Endothelial cell of umbilical vein (primary cell): ENCODE measurements around the gene CNTD1. TPM values are rescaled to one million over a fixed set of nuclear protein-coding genes. Genes with fewer than 3 reads are reported as not detected.

Experiments
- BruUV-seq: library from RNA; stranded (reverse); fragments of 400-500 nt; replicated peaks from 2 replicates; lab custom pipeline; 2021; lab: Mats Ljungman, UMichigan
- CTCF ChIA-PET: fragments of 300-600, 350-600 bp; sonication (Branson Sonifier 250); formaldehyde crosslinking; loops from one replicate; lab custom pipeline; 2021; ENCODE audit warnings: antibody characterized with exemption, inconsistent platforms; lab: Charles Lee
- POLR2A ChIA-PET: fragments of 300-600, 350-600 bp; sonication (Branson Sonifier 250); formaldehyde crosslinking; loops from one replicate; lab custom pipeline; 2021; ENCODE audit warnings: antibody characterized with exemption, inconsistent platforms; lab: Charles Lee
- DNase-seq: peaks from one replicate; pipeline ENCODE4 v3.0.0-alpha.2; 2011; ENCODE audit warnings: low read depth, low spot score
- FAIRE-seq: peaks from 2 replicates; lab custom pipeline; 2011; peaks lifted over from hg19 to GRCh38; lab: Jason Lieb, UNC
- H2AFZ ChIP-seq: 2 replicates; pipeline ENCODE4 v1.6.0; 2012; ENCODE audit warnings: low read depth, low read length, control low read depth, inconsistent platforms
- H3K27ac ChIP-seq: 2 replicates; pipeline ENCODE4 v1.5.1; 2011; ENCODE audit warnings: low read depth, mild to moderate bottlenecking, control low read depth, low read length, moderate library complexity; ENCODE audit not compliant: insufficient read depth
- H3K27me3 ChIP-seq, 2 experiments: 2 replicates each; pipeline versions ENCODE4 v1.6.0 to v1.6.1; 2011; ENCODE audit warnings: low read length in 2 of 2, mixed read lengths in 1 of 2; ENCODE audit not compliant: control insufficient read depth in 2 of 2, insufficient read depth in 2 of 2
- H3K36me3 ChIP-seq, 2 experiments: 2 replicates in 1 of 2; 3 replicates in 1 of 2; pipeline ENCODE4 v1.5.1; 2011; ENCODE audit warnings: low read length in 2 of 2, mild to moderate bottlenecking in 1 of 2, moderate library complexity in 1 of 2; ENCODE audit not compliant: control insufficient read depth in 2 of 2, insufficient read depth in 2 of 2; ENCODE audit errors: extremely low read depth in 1 of 2
- H3K4me1 ChIP-seq: 3 replicates; pipeline ENCODE4 v1.5.1; 2011; ENCODE audit warnings: mild to moderate bottlenecking, low read length; ENCODE audit not compliant: control insufficient read depth, insufficient read depth; ENCODE audit errors: extremely low read depth
- H3K4me2 ChIP-seq: 2 replicates; pipeline ENCODE4 v1.6.1; 2011; ENCODE audit warnings: low read length, control low read depth, mixed read lengths; ENCODE audit not compliant: insufficient read depth
- H3K4me3 ChIP-seq, 3 experiments: fragments of 200-600 bp in 1 of 3; sonication (generic), shearing (Covaris generic) in 1 of 3; replicated peaks in 1 of 3; 2 replicates each; pipeline ENCODE4 v1.5.1; 2011 to 2016; ENCODE audit warnings: control low read depth in 3 of 3, low read length in 3 of 3, mild to moderate bottlenecking in 2 of 3, inconsistent platforms in 1 of 3, low read depth in 1 of 3, moderate library complexity in 1 of 3; ENCODE audit not compliant: insufficient read depth in 1 of 3
- H3K79me2 ChIP-seq: 2 replicates; pipeline ENCODE4 v1.6.0; 2012; ENCODE audit warnings: low read length, inconsistent platforms; ENCODE audit not compliant: control insufficient read depth, insufficient read depth
- H3K9ac ChIP-seq: replicated peaks from 2 replicates; pipeline ENCODE3; 2011; ENCODE audit warnings: low read length, control low read depth; ENCODE audit not compliant: insufficient read depth; ENCODE audit errors: extremely low read depth
- H3K9me1 ChIP-seq: replicated peaks from 3 replicates; pipeline ENCODE4 v1.6.0; 2011; ENCODE audit warnings: mild to moderate bottlenecking, low read length; ENCODE audit not compliant: control insufficient read depth, insufficient read depth; ENCODE audit errors: extremely low read depth
- H3K9me3 ChIP-seq: replicated peaks from 2 replicates; pipeline ENCODE4 v1.5.1; 2012; ENCODE audit warnings: low read length, inconsistent platforms; ENCODE audit not compliant: control insufficient read depth, insufficient read depth
- H4K20me1 ChIP-seq: replicated peaks from 2 replicates; pipeline ENCODE3; 2011; ENCODE audit warnings: mild to moderate bottlenecking, low read length; ENCODE audit not compliant: control insufficient read depth, insufficient read depth; ENCODE audit errors: extremely low read depth
- EZH2 ChIP-seq: IDR thresholded peaks from 2 replicates; pipeline ENCODE4 v1.6.1; 2012; ENCODE audit warnings: borderline replicate concordance, low read depth, mild to moderate bottlenecking, moderate library complexity, low read length, inconsistent platforms; ENCODE audit not compliant: severe bottlenecking
- FOS ChIP-seq: IDR thresholded peaks from 2 replicates; pipeline ENCODE4 v1.6.1; 2011; ENCODE audit warnings: mild to moderate bottlenecking, low read length, moderate library complexity, borderline replicate concordance; ENCODE audit not compliant: insufficient read depth
- GATA2 ChIP-seq: IDR thresholded peaks from 2 replicates; pipeline ENCODE4 v1.7.0; 2011; ENCODE audit warnings: low read depth, mild to moderate bottlenecking, moderate library complexity, mixed read lengths, low read length; ENCODE audit not compliant: insufficient read length, insufficient read depth
- JUN ChIP-seq: IDR thresholded peaks from 2 replicates; pipeline ENCODE4 v1.6.1; 2011; ENCODE audit warnings: borderline replicate concordance, low read depth; ENCODE audit not compliant: insufficient read length, insufficient read depth
- MYC ChIP-seq: IDR thresholded peaks from one replicate; pipeline ENCODE4 v1.6.1; 2011; ENCODE audit warnings: mild to moderate bottlenecking, low read depth, low read length
- POLR2A ChIP-seq: IDR thresholded peaks from 2 replicates; pipeline ENCODE4 v1.6.1; 2012; ENCODE audit warnings: low read depth, mild to moderate bottlenecking, control low read depth, low read length
- POLR2AphosphoS5 ChIP-seq: IDR thresholded peaks from 2 replicates; pipeline ENCODE4 v1.6.1; 2012; ENCODE audit warnings: low read depth, mild to moderate bottlenecking, control low read depth, low read length, moderate library complexity; ENCODE audit not compliant: insufficient read depth
- dilution Hi-C: fragments of 300-500 bp; cut with MboI; formaldehyde crosslinking; loops from one replicate; pipeline ENCODE4 v1.15.0; 2019; ENCODE audit warnings: low sequenced_read_pairs; ENCODE audit not compliant: extremely low pct_ligation_motif_present
- intact Hi-C: fragments of 100-400 bp; cut with micrococcal nuclease; formaldehyde crosslinking; loops from one replicate; pipeline ENCODE4 v1.10.0; 2022
- polyA plus RNA-seq, 4 experiments: library from polyadenylated mRNA; depleted of rRNA in 3 of 4; stranded (reverse) in 3 of 4; unstranded in 1 of 4; fragments of >200 nt; gene quantifications; 2 replicates each; pipeline versions ENCODE4 v1.2.1 to v1.2.3, GENCODE V29; 2011 to 2012; ENCODE audit warnings: missing spikeins in 1 of 4
- total RNA-seq: library from RNA; stranded (reverse); gene quantifications from 2 replicates; pipeline ENCODE4 v1.2.3, GENCODE V29; 2021
- TF ChIP-seq, protein P1 (sequence below), 2 donors: IDR thresholded peaks; 1 replicate in 1 of 2; 2 replicates in 1 of 2; pipeline ENCODE4 v1.5.1; 2011; ENCODE audit warnings: low read length in 2 of 2, mild to moderate bottlenecking in 2 of 2, moderate library complexity in 2 of 2, control low read depth in 1 of 2, inconsistent platforms in 1 of 2, low read depth in 1 of 2; ENCODE audit not compliant: insufficient read depth in 1 of 2; ENCODE audit errors: extremely low read depth in 1 of 2
- TF ChIP-seq, protein P2 (sequence below): IDR thresholded peaks from 2 replicates; pipeline ENCODE4 v1.6.1; 2011; ENCODE audit not compliant: insufficient read depth, insufficient read length

The CNTD1 gene
- total and polyA plus RNA-seq, 2 donors (not counting 3 experiments of a cell fraction or from before 2014, with no cell fraction given) = not detected

DNA sequence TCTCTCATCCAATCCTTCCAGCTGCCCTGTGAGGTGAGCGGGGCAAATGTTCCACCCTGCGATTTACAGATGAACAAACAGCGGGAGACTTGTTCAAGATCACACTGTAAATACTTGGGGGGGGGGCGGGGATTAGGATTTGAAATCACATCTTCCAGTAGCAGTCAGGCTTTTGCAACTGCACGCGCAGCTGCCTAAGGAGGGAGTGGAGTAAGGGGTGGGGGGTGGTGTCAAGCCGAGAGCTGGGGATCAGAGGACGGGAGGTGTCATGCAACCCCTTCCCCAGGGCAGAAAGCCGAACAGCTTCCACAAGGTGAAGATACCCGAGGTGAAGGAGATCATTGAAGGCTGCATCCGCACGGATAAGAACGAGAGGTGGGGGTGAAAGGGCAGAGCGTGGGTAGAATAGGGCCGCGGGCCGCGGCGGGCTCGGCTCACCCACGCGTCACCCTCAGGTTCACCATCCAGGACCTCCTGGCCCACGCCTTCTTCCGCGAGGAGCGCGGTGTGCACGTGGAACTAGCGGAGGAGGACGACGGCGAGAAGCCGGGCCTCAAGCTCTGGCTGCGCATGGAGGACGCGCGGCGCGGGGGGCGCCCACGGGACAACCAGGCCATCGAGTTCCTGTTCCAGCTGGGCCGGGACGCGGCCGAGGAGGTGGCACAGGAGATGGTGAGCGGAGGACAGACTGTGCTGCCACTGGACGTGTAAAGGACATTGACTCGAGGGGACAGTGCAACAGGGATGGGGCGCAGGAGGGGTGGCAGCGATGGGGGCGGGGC, 13.7 kb upstream of the CNTD1 start:
- Histone ChIP-seq H3K9me1 (no peaks in the 10 kb centered on the region), H3K4me1 (peaks cover 34% of the 10 kb centered on the region), H3K4me2 (no peak overlapping the region), H3K9ac (no peak overlapping the region), H3K36me3 (no peaks in the 10 kb centered on the region), H4K20me1 (no peaks in the 10 kb centered on the region), H3K27me3 (peaks cover 16% of the 10 kb centered on the region in 2 experiments), H2AFZ (no peak overlapping the region), H3K79me2 (no peaks in the 10 kb centered on the region), H3K27ac (no peak overlapping the region), H3K9me3 (no peaks in the 10 kb centered on the region), H3K4me3 (no peak overlapping the region)
- DNase-seq (no peak), FAIRE-seq (no peak)
- no TSS peak for BruUV-seq
- CTCF ChIA-PET = interaction anchor here (0.7 to 1.3 kb wide), 2 partner anchors 18 to 21 kb away, joined by 3 read pairs; no protein-coding TSS in a partner anchor
- POLR2A ChIA-PET = interaction anchor here (0.9 kb wide), 1 partner anchor 12 kb away, joined by 4 read pairs; the partner anchor contains the start of gene VPS25
- TF ChIP-seq, protein P1, sequence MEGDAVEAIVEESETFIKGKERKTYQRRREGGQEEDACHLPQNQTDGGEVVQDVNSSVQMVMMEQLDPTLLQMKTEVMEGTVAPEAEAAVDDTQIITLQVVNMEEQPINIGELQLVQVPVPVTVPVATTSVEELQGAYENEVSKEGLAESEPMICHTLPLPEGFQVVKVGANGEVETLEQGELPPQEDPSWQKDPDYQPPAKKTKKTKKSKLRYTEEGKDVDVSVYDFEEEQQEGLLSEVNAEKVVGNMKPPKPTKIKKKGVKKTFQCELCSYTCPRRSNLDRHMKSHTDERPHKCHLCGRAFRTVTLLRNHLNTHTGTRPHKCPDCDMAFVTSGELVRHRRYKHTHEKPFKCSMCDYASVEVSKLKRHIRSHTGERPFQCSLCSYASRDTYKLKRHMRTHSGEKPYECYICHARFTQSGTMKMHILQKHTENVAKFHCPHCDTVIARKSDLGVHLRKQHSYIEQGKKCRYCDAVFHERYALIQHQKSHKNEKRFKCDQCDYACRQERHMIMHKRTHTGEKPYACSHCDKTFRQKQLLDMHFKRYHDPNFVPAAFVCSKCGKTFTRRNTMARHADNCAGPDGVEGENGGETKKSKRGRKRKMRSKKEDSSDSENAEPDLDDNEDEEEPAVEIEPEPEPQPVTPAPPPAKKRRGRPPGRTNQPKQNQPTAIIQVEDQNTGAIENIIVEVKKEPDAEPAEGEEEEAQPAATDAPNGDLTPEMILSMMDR (IDR thresholded peaks at IDR 0.05; ENCODE audit: extremely low read depth in 1 of 2, insufficient read depth in 1 of 2, low read depth in 1 of 2, low read length in 2 of 2) = no peak
- peak; percentile 70 for TF ChIP-seq EZH2
- intact Hi-C loops = loop anchor here (5.0 kb wide), 1 partner anchor 108 kb away; the partner anchor contains the start of gene PLEKHH3
- dilution Hi-C loops = no loop called here

GRCh38 chr17:42787266-42787665, 11.4 kb upstream of the CNTD1 start:
- POLR2A ChIA-PET = no interaction called here
- Histone ChIP-seq H3K79me2 (no peaks in the 10 kb centered on the region), H3K27me3 (peaks cover 9 to 13% of the 10 kb centered on the region in 2 experiments), H4K20me1 (no peaks in the 10 kb centered on the region), H3K4me3 (no peak overlapping the region), H3K27ac (no peak overlapping the region), H3K4me2 (no peak overlapping the region), H3K9me1 (no peaks in the 10 kb centered on the region), H3K9me3 (no peaks in the 10 kb centered on the region), H3K36me3 (no peaks in the 10 kb centered on the region), H3K4me1 (peaks cover 27% of the 10 kb centered on the region), H2AFZ (no peak overlapping the region), H3K9ac (no peak overlapping the region)
- DNase-seq = no peak
- TF ChIP-seq EZH2 (no peak), GATA2 (no peak), JUN (no peak), POLR2AphosphoS5 (no peak), POLR2A (no peak), MYC (no peak), FOS (no peak)
- TF ChIP-seq, protein P2, sequence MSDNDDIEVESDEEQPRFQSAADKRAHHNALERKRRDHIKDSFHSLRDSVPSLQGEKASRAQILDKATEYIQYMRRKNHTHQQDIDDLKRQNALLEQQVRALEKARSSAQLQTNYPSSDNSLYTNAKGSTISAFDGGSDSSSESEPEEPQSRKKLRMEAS = no peak
- TF ChIP-seq, protein P1 (IDR thresholded peaks at IDR 0.05; ENCODE audit: extremely low read depth in 1 of 2, insufficient read depth in 1 of 2, low read depth in 1 of 2, low read length in 2 of 2) = no peak
- dilution Hi-C loops (no loop called here), intact Hi-C loops (no loop called here)
- BruUV-seq = no TSS peak
- no peak for FAIRE-seq
- CTCF ChIA-PET = interaction anchor here (1.0 to 1.5 kb wide), 3 partner anchors 10 to 33 kb away, joined by 3 to 6 read pairs (median 4); no protein-coding TSS in a partner anchor
